ENCODE measurements around the gene SSBP4.

SSBP4 gene

DNA sequence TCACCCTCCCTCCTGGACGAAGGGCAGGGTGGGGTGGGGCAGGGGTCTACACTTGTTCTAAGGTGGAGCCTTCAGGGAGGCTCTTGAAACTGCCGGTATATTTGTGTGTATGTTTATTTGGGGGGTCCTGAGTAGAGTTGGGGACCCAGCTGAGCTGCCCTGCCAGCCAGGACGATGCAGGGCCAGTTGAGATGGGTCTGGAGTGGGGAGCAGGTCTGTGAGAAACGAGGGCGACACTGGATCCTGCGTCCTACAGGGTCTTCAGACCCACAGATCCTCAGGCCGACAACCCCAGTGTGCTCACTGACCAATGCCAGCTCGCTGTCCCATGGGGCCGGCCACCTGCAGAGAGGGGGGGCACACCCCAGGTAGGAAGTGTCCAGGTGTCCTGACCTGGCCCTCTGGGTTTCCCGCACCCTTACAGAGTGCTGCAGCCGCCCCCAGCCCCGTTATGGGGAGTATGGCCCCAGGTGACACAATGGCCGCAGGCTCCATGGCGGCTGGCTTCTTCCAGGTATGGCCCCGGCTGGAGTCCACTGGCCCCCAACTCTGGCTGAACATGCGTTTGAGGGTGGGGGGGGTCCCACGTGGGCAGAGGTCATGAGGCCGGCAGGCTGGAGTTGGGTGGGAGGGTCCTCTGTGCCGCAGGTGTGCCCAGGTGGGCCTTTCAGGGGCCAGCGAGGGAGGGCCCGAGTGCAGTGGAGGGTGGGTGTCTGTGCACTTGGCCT is 11.4 kb downstream of the SSBP4 start:
- no peak for TF ChIP-seq POLR2A (IDR thresholded peaks at IDR 0.05; ENCODE audit: low read depth, low read length)
- FAIRE-seq (no peak), DNase-seq (ENCODE audit: insufficient read length, low spot score) (no peak)

DNA sequence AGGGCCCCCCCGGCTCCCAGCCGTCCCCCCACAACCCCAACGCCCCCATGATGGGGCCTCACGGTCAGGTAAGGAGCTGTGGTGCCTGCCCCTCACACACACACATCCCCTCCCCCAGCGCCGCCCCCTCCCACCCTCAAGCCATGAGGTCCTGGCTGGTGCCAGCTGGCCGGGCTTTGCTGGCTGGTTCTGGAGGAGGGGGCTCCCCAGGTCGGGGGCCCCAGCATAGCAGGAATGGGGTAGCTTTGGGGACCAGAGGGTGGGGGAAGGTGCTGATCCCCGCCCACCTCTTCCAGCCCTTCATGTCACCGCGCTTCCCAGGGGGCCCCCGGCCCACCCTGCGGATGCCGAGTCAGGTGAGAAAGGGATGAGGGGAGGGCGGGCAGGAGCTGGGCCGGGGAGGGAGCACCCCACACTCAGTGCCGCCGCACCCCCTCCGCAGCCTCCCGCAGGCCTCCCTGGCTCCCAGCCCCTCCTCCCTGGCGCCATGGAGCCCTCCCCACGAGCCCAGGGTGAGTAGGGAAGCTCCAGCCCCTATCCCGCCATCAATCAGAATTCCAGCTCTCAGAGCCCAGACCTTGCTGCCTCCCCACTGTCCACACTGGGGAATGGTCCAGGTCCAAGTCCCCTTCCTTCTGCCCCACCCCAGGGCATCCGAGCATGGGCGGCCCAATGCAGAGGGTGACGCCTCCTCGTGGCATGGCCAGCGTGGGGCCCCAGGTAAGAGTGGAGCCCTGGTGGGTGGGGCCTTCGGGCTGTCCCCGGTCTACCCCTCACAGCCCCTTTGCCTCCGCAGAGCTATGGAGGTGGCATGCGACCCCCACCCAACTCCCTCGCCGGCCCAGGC is 12.4 kb downstream of the SSBP4 start:
- FAIRE-seq (no peak), DNase-seq (ENCODE audit: insufficient read length, low spot score) (no peak)
- TF ChIP-seq POLR2A (IDR thresholded peaks at IDR 0.05; ENCODE audit: low read depth, low read length), result no peak

DNA sequence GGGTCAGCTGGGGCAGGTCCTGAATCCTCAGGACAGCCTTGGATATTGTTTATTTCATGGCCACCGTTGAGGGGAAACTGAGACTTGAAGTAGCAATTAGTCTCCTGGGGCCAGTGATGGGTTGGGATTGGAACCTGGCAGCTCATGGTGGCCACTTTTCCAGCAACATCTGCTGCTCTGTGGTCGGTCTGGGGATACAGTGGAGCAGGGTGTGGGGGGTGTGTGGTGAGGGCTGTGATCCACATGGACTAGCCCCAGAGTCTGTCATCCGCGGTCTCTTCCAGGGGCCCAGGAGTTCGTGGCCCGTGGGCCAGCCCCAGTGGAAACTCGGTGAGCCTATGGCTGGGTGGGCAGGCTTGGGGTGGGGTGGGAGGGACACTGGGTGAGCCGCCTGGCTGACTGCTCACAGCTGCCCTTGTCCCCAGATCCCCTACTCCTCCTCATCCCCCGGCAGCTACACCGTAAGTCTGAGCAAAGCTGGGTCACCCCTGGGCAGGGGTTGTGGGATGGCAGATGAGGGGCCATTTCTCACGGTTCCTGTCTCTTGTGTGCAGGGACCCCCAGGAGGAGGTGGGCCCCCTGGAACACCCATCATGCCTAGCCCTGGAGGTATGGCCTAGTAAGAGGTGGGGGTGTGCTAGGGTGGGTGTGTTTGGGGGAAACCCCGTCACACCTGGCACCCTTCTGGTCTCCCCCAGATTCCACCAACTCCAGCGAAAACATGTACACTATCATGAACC is 13.2 kb downstream of the SSBP4 start:
- no peak for FAIRE-seq
- DNase-seq (ENCODE audit: insufficient read length, low spot score), result no peak
- no peak for TF ChIP-seq POLR2A (IDR thresholded peaks at IDR 0.05; ENCODE audit: low read depth, low read length)

DNA sequence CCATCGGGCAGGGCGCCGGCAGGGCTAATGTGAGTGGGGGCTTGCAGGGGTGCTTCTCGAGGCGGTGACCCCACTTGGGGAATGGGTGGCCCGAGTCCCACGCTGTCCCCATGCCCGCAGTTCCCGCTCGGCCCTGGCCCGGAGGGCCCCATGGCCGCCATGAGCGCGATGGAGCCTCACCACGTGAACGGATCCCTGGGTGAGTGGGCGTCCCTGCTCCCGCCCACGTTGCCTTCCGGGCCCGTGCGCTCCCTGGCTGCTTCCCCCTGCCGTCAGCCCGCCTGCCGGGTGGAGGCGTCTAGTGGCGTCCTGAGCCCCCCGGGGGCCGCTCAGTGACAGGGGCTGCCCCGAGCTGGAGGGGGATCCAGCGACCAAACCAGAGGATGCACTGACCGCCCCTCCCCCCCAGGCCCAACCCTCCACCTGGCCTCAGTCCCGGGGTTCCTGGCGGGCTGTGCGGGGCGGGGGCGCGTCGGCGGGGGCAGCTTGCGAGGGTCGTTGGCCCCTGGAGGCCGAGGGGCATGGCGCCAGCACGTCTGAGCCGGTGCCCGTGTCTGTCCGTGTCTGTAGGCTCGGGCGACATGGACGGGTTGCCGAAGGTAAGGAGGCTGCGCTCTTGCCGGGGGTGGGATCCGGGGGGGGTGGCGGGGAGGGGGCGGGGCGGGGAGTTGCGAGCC is 14.0 kb downstream of the SSBP4 start:
- FAIRE-seq (no peak), DNase-seq (ENCODE audit: insufficient read length, low spot score) (no peak)
- no peak for TF ChIP-seq POLR2A (IDR thresholded peaks at IDR 0.05; ENCODE audit: low read depth, low read length)

DNA sequence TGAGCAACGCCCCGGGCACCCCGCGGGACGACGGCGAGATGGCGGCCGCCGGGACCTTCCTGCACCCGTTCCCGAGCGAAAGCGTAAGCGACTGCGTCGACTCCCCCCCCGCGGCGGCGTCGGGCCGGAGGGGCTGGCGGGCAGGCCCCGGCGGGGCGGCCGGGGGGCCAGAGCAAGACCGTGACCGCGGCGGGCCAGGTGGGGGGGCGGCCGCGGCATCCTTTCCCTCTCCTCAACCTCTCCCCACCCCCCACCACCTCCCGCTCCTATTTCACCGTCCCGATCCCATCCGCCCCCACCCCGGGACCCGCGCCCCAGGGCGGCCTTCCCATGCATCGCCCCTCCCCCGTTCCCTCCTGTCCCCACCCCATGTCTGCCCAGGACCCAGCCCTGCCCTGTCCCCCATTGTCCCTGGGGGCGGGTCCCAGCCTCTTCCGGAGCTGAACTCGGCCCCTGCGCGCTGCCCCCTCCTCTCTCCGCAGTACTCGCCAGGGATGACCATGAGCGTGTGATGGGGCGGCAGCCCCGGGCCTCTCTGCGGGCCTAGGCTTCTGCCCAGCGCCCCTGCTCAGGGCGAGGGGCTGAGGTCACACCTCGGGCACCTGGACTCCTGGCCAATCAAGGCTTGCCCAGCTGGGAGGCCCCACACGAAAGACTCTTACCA is 14.7 kb downstream of the SSBP4 start:
- TF ChIP-seq POLR2A (IDR thresholded peaks at IDR 0.05; ENCODE audit: low read depth, low read length), result no peak
- FAIRE-seq (no peak), DNase-seq (ENCODE audit: insufficient read length, low spot score) (no peak)

DNA sequence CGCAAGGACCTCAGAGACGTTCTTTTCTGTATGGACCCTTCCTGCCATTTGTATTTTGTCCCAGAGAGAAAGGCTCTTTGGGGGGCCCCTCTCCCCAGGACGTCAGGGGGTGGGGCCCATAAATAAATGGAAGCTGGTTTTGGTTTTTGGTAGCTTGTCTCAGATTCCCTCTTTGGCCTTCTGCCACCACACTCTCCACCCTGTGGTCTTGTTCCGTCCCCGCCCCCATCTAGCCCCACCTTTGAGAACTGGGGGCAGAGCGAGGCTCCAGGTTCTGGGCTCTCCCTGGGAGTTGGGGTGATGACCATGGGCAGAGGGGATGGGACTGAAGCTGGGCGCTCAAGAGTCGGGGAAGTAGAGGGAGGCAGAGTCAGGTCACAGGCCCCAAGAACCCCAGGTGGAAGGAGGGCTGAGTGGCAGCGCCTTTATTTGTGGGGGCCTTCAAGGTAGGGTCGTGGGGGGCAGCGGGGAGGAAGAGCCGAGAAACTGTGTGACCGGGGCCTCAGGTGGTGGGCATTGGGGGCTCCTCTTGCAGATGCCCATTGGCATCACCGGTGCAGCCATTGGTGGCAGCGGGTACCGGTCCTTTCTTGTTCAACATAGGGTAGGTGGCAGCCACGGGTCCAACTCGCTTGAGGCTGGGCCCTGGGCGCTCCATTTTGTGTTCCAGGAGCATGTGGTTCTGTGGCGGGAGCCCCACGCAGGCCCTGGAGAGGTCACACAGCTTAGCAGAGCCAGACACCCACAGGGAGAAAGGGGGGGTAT is 15.4 kb downstream of the SSBP4 start:
- no peak for TF ChIP-seq POLR2A (IDR thresholded peaks at IDR 0.05; ENCODE audit: low read depth, low read length)
- DNase-seq (ENCODE audit: insufficient read length, low spot score) (no peak), FAIRE-seq (no peak)

DNA sequence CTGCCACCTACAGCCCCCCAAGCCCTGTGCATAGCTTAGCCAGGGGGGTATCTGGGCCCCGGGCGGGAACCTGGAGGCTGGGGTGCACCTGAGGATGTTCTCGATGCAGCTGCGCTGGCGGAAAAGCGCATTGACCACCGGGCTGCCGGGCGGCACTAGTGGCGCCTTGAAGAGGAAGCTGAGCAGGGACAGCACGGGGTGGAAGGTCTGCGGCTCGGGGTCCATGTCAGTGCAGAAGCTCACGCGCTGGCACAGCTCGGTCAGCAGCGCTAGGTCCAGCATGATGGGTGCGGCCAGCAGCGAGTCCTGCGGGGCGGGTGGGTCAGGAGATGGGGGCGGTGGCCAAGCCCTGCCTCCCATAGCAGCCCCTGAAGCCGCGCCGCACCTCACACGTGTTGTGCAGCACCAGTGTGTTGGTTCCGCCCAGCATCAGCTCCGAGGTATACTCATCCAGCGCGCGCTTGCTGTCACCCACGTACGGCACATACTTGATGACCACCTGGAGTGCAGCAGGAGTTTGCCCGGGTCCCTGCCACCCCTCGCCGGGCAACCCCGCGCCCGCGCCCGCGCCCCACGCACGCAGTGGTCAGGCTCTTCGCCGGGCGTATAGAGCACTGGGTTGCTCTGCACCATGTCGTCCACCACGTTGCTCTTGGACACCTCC is 16.1 kb downstream of the SSBP4 start:
- TF ChIP-seq POLR2A (IDR thresholded peaks at IDR 0.05; ENCODE audit: low read depth, low read length), result no peak
- no peak for DNase-seq (ENCODE audit: insufficient read length, low spot score)
- FAIRE-seq, result no peak

DNA sequence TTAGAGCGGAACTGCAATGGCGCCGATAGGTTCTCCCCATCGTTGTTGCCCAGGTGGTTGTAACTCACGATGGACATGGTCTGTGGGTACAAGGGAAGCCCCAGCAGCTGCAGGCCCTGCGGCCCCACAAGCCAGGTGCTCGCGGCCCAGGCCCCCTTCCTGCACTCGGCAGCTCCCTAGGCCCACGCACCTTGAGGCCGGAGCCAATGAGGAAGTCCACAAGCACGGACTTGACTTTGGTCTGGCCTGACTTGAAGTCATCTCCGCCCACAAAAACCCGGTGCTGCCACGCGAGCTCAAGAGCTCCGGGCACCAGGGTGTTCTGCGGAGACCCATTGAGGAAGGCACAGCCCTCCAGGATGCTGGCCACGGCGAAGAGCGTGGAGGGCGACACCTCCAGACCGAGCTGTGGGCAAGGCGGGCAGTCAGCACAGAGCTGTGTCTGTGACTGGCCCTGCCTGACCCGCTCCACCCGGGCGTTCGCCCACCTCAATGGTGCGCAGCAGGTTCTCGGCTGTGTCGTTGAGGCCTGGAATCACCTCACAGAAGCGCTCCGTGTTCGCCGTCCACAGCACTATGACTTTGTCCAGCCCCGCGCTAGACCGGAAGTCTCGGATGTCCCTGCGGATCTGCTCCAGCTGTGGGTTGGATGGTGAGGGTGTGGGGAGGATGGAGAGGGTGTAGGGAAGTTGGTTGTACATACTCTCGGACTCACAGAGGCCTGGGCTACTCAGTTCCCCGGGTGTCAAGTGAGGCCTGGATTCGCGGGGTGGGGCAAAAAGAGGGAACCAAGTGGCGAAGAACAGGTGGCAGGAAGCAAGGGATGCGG is 16.9 kb downstream of the SSBP4 start:
- TF ChIP-seq POLR2A (IDR thresholded peaks at IDR 0.05; ENCODE audit: low read depth, low read length), result no peak
- FAIRE-seq (no peak), DNase-seq (ENCODE audit: insufficient read length, low spot score) (no peak)

DNA sequence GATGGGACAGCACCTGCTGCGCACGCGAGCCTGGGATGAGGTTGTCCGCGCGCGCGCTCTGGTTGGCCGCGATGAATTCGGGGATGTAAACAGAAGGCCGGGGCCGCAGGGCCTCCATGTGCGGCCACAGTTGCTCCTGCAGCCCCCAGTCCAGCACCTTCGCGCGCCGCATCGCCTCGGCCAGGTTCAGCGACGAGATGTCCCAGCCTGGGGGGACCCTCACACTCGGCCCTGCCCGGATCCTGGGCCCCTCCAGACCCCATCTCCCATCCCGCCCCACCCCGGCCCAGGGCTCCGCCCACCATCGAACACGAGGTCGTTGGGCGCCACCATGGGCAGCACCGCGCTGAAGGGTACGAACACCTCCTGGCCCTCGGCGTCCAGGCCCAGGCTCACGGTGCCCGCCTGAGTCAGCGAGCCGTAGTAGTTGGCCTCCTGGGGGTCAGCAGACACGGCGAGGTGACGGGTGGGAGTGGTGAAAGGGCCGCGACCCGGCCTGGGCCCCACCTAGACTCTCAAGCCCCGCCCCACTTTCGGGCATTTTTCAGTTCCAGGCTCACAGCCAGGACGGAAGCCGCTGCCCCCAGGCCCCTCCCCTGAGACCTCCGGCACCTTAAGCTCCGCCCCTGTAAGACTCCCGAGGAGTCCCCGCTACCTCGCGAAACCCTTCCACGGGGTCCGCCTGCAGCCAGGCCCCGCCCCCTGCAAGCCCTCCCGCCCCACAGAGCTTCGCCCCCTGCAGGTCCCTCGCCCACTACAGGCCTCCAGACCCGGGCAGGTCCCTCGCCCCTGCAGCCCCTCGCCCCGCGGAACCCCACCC is 17.7 kb downstream of the SSBP4 start:
- FAIRE-seq (no peak), DNase-seq (ENCODE audit: insufficient read length, low spot score) (peak; percentile 91)
- TF ChIP-seq POLR2A (IDR thresholded peaks at IDR 0.05; ENCODE audit: low read depth, low read length), result no peak

DNA sequence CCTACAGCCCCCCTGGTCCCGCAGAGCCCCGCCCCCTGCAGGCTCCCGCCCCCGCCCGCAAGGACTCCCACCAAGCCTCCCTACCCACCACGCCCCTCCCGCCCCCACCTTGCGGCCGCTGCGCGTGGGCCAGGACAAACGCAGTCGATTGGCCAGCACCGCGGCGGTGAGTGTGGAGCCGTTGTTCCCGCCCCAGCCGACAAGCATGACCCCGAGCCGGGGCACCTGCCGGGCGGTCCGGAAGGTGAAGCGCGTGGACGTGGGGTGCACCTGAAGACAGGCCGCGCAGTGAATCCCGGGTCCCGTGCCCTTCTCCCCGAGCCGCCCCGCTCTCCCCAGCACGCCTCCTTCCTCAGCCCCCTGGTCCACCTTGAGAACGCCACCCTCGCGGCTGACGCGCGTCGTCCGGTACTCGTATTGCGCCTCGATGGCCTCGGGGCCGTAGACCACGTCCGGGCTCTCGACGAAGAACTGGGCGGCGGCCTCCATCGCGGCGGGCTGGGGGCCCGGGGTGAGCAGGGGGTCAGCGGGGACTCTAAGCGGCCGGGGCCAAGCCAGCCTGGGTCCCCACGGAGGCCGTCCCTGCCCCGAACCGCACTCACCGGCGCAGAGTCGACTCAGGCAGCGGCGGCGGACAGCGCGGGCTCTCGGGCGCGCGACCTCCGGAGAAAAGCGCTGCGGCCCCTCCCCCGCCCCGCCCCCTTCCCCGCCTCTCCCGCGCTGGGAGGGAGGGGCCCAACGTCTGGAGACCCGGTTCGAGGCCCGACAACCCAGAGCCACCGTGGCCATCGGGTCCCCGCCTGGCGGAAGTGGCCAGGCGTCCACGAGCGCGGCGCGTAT is 18.5 kb downstream of the SSBP4 start, which contains the start of gene ISYNA1:
TSS of gene ISYNA1 (minus strand) at position 643 of the 840 bp plus-strand sequence. CDS start at position 489, 154 bp downstream.
- no peak for FAIRE-seq
- 0 out of 2 replicates have a peak, but pooled peaks have one; percentile 10 for TF ChIP-seq POLR2A (IDR thresholded peaks at IDR 0.05; ENCODE audit: low read depth, low read length)
- no peak for DNase-seq (ENCODE audit: insufficient read length, low spot score)

Data from H54 (cell line).